GM18907 (cell line): ENCODE results near the gene AKAP13.
"Not testable (repeated sequence)": the region's sequence is repeated elsewhere in the genome, so short reads cannot be mapped to it uniquely, and the experiment has no call there.

Source experiments
- ATAC-seq: cut with Tn5 transposase; IDR thresholded peaks from one replicate; pipeline ENCODE4 v1.9.1; 2021; ENCODE audit warnings: mild to moderate bottlenecking, moderate library complexity; ENCODE audit not compliant: unreplicated experiment

AKAP13 gene

DNA sequence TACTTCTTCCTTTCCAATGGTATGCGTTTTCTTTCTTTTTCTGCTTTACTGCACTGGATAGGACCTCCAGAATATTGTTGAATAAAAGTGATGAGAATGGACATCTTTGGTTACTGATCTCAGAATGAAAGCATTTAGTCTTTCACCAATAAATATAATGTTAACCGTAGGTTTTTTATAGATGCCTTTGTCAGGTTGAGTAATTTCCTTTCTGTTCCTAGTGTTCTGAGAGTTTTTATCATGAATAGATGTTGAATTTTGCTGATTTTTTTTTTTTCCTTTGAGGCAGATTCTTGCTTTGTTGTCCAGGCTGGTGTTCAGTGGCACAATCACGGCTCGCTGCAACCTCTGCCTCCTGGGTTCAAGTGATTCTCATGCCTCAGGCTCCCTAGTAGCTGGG lies 255.9 kb downstream of the AKAP13 start:
- ATAC-seq: no peak

GRCh38 chr15:85639752-85640381 lies 259.5 kb downstream of the AKAP13 start:
- no peak for ATAC-seq

DNA sequence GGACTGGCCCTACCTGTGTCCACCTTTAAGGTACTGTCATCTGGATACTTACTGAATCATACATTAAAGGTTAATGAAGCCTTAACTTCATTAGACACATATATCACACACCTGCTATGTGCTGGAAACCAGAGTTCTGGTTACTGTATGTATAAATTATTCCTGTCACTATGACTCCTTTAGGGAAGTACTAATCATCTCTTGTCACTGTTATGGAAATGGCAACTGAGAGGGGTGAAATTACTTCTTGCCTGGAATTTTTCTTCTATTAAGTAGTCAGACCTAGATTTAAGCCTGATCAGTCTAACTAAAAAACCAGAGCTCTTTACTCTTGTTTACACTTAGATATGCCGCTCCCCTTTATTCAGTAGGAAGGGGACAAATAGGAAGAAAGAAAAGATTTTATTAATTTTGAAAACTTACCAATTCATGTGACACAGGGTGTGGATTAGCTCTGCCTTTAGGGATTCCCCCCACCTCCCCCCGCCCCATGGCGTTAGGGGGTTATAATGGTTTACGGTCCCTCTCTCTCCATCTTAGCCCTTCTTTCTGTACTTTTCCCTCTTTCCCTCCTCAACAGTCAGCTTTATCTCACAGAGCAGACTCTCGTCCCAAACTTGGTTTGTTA lies 261.8 kb downstream of the AKAP13 start:
- ATAC-seq: no peak

- no peak for ATAC-seq
Observed at GRCh38 chr15:85642693-85643066, 262.3 kb downstream of the AKAP13 start.

DNA sequence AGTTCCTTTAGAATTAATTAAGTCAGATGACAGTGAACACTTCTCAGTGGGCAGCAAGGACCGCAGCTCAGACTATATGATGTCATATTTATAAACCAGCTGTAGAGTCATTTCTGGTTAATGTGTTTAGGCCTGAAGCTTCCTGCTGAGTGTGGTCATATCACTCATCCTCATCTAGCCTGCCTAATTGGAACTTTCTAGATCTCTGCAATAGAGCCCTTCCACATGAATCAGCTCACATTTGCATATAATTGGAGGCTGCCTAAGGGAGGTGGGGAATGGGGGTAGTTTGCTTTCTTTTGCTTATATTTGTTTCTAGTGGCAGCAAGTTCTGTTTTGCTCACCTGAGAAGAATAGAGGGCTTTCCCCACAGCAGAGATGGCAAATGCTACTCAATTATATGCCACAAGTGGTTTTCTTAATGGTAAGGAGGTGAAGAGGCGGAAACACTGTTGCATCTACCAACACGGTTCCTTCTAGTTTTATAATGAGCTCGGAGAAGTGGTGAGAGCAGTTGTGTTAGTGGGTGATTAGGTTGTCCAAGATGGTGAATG lies 266.2 kb downstream of the AKAP13 start:
- ATAC-seq: peak; percentile 95

DNA sequence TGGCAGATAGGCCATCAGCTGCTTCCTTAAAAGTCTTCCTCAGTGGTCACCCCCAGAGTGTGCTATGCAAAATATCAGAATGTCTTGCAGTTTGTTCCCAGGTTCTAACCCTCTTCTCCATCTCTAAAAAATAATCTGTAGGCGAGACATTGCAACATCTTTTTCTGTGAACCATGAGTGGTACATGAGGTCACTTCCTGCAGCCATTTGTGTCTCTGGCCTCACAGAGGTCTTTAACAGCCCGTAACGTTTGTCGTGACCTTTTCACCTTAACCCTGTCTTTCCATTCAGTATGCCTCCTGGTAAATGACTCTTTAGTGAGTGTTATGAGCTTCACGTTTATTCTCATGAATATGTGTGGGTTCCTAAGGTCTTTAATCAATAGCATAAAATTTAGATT lies 269.0 kb downstream of the AKAP13 start:
- ATAC-seq: no peak

- no peak for ATAC-seq
Observed at GRCh38 chr15:85651548-85651947, 271.1 kb downstream of the AKAP13 start.

GRCh38 chr15:85652457-85652856 lies 272.1 kb downstream of the AKAP13 start:
- no peak for ATAC-seq

- no peak for ATAC-seq
Observed at GRCh38 chr15:85657132-85657531, 276.7 kb downstream of the AKAP13 start.

- ATAC-seq: no peak
Observed at GRCh38 chr15:85658816-85659215, 278.4 kb downstream of the AKAP13 start.

- ATAC-seq: no peak
Observed at GRCh38 chr15:85661859-85662258, 281.5 kb downstream of the AKAP13 start.

DNA sequence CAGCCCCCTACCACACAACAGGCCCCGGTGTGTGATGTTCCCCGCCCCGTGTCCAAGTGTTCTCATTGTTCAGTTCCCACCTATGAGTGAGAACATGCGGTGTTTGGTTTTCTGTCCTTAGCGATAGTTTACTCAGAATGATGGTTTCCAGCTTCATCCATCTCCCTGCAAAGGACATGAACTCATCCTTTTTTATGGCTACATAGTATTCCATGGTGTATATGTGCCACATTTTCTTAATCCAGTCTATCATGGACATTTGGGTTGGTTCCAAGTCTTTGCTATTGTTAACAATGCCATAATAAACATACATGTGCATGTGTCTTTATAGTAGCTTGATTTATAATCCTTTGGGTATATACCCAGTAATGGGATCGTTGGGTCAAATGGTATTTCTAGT lies 285.3 kb downstream of the AKAP13 start:
- not testable (repeated sequence) for ATAC-seq

- ATAC-seq: peak; percentile 87
Observed at GRCh38 chr15:85667491-85668424, 287.4 kb downstream of the AKAP13 start.

DNA sequence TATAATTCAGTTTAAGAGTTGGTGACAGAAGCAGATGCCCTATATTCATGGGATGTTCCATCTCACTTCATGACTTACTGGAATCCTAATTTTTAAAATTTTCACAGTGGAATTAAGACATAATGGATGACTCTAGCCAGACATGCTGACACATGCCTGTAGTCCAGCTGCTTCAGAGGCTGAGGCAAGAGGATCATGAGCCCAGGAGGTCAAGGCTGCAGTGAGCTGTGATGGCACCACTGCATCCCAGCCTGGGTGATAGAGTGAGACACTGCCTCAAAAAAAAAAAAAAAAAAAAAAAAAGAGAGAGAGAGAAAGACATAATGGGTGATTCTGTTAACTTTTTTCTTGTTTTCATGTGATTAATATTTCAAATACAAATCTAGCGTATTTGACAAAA lies 290.8 kb downstream of the AKAP13 start:
- no peak for ATAC-seq

DNA sequence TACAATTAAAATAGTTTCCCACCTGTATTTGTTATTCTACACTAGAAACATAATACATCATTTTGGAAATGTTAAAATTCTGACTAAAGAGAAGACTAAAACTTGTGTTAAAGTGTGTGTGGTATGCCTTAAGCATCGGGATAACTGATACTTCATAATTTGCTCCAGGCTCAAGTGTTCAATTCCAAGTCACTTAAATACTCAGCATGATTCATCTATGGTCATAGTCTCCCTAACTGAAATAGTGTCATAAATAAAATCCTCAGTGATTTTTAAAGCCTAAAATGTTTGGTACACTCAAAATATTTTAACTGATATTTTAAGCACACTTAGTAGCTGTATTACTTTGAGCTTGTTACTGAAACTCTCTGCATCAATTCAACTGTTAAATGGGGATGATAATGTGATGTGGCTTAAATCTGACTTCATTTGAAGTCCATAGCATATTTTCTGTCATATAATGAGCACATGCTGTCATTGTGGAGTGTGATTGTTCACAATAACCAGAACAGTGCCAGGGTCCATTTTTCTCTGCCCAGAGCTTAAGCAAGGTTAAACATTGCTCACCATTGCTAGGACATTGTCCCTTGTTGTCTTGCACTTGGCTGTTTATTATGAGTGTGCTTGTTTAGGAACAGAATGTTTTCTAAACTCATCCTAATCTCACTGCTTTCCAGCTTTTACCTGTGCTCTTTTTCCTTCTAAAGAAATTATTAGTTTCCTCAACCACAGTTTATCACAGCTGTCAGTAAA lies 292.1 kb downstream of the AKAP13 start:
- ATAC-seq: no peak

- no peak for ATAC-seq
Observed at GRCh38 chr15:85673326-85673725, 292.9 kb downstream of the AKAP13 start.

- ATAC-seq: no peak
Observed at GRCh38 chr15:85676342-85677098, 296.1 kb downstream of the AKAP13 start.

DNA sequence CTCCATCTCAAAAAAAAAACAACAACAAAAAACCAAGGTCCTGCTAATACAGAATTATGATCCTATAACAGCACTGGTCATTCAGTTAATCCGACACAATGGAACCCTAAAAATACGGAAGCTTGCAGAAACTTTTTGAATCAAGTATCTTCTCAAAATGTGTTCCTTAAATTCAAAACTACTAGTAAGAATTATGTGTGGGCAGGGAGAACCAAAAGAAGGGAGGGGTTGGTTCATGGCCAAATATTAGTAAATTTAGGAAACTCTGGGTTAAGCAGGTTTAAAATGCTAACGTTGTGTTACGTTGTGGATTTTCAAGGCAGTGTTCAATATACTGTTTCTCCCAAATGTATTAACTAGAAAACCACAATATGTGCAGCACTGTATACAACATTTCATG lies 298.8 kb downstream of the AKAP13 start:
- no peak for ATAC-seq

GRCh38 chr15:85681386-85681785 lies 301.0 kb downstream of the AKAP13 start:
- ATAC-seq: no peak

DNA sequence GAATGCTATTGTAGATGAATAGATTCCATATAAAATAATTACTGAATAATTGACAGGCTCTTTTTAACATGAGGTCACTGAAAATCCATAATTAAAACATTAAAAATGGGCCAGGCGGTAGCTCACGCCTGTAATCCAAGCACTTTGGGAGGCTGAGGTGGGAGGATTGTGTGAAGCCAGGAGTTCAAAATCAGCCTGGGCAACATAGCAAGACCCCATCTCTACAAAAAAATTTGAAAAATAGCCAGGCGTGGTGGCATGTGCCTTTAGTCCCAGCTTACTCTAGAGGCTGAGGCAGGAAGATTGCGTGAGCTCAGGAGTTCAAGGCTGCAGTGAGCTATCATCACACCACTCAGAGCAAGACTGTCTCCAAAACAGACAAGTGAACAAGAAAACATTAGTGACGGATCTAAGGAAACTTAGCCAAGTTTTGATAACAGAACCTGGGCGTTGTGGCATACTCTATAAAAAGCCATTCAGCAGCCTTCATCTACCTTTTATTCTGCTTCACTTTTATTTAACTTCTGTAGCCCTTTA lies 303.8 kb downstream of the AKAP13 start:
- no peak for ATAC-seq
